SK-N-MC (cell line): ENCODE data around the gene SQSTM1.

ENCODE experiments used
- EZH2 ChIP-seq: fragments of 200-600 bp; sonication (generic); IDR thresholded peaks from one replicate; pipeline ENCODE4 v1.6.1; 2017; ENCODE audit warnings: antibody characterized with exemption
- FOXP2 ChIP-seq: optimal IDR thresholded peaks from 2 replicates; pipeline ENCODE3; 2011; ENCODE audit warnings: mild to moderate bottlenecking, moderate library complexity; ENCODE audit not compliant: insufficient read depth; ENCODE audit errors: extremely low read length, control extremely low read depth
- POLR2AphosphoS5 ChIP-seq: IDR thresholded peaks from 2 replicates; pipeline ENCODE4 v1.6.1; 2012; ENCODE audit warnings: mild to moderate bottlenecking, low read depth, low read length, borderline replicate concordance

- TF ChIP-seq EZH2 (no peak), POLR2AphosphoS5 (no peak), FOXP2 (no peak)
These were observed 41.6 kb downstream of the SQSTM1 start for GRCh38 chr5:179862296-179862695.
